ENCODE data around the gene GALK2.

GRCh38 chr15:49154799-49155109, 15.3 kb upstream of the GALK2 start:
- TF ChIP-seq CTCF (conservative IDR thresholded peaks at IDR 0.05; ENCODE audit: low read length) (no peak), EZH2phosphoT487 (IDR thresholded peaks at IDR 0.05; ENCODE audit: borderline replicate concordance) (no peak)

All from Loucy (cell line).